ENCODE results near the gene SPEM3.
A peak's percentile ranks its signal among the peaks of the same experiment; 100 is the strongest.

Gene SPEM3

DNA sequence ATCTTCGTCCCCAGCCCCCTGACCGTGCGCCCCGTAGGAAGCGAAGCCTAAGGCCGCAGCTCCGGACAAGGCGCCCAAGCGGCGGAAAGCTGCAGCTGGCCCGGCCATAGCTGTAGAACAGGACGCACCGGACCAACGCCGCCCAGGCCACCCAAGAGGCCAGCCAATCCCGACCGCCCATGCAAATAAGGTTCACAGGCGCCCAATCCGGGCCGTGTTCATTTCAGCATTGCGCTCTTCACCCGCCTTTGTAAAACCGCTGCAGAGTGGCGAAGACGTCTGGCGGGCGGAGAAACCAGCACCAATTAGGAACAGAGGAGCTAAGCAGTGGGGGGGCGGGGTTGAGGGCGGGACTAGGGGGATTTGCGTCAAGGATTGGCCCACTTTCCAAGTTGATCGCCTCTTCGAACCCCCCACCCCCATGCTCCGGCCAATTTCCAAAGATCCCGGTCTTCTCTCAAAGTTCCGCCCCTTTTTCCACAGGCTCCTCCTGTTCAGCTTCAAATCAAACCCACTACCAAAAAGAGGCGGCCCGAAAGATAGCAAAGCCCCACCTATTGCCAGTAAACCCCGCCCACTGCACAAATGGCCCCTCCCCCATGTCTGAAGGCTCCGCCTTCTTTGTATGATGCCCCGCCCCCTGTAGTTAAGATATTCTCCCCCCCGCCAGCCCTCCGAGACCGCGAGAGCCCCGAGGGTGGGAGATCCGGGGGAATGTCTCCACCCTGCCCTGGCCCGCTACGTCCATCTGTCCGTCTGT lies 24.5 kb upstream of the SPEM3 start, which contains the start of gene TMEM256:
Gene TMEM256, minus strand, starts transcription at position 121 of the 760 bp plus-strand sequence. Its CDS starts 13 bp downstream, at position 108.
- peak; percentile 100 for DNase-seq

- peak; percentile 76 for DNase-seq
These were observed 23.8 kb upstream of the SPEM3 start for GRCh38 chr17:7404737-7405349.

GRCh38 chr17:7405350-7406234 lies 23.1 kb upstream of the SPEM3 start:
- peak; percentile 54 for DNase-seq

DNA sequence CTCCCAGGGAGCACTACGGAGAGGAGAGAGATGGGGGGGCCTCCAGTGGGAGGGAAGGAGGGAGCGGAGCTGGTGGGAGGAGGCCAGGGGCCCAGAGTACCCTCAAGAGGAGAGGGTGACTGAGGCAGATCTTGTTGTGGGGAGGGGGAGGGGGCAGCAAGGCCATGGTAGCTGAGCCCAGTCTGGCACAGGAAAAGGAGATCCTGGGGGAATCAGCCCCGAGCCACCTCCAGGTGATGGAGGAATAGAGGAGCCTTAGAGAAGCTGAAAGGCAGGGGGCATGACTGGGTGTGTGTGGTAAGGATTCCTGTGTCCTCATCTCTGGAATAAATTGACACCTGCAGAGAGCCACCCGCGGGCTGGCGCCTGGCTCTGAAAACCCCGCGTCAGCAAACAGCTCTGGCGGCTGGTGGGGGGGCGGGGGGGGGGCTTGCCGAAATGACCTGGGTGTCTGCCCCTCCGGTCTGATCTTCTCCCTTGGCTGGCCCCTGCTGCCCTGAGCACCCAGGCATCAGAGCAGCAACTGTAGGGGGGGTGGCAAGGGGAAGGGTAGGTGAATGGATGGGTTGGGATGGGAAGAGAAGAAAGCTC lies 22.3 kb upstream of the SPEM3 start:
- DNase-seq = no peak

- no peak for DNase-seq
These were observed 21.6 kb upstream of the SPEM3 start for GRCh38 chr17:7407082-7407481.

DNA sequence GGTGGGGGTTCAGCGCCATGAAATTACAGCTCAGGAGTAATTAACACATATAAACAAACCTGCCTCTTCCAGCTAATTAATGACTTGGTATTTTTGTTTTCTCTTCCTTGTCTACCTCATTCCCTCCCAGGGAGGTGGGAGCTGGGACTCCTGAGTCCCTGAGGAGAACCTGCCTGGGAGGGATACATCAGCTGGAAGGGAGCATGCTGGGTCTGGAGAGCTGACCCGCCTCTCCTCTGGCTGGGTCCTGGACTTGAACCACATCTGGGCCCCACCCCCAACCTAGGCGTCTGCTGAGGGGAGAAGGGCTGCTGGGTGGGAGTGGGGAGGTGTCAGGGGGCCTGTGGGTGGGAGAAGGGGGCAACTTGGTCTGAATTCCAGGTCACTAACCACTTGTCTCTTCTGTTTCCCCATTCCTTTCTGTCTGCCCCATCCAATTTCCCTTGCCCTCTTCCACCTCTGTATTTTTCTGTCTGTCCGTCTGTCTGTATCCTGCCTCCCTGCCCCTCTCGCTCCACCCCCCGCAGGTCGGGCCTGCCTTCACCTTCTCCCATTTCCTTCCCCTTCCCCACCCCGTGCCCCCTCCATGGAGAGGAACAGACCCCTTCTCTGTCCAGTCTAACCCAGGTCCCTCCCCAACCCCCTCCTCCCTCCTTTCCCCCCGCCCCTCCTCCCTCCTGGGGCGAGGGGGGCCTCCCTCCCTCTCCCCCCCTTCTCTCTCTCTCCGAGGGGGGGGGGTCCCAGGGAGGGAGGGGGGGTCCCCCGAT lies 21.0 kb upstream of the SPEM3 start, which contains the start of gene NLGN2:
Gene NLGN2, plus strand, starts transcription at position 361 of the 767 bp plus-strand sequence. CDS start 411 bp downstream, outside the sequence.
- DNase-seq = no peak

- DNase-seq = no peak
These were observed 20.4 kb upstream of the SPEM3 start for GRCh38 chr17:7408252-7408727.

- DNase-seq = no peak
These were observed 19.8 kb upstream of the SPEM3 start for GRCh38 chr17:7408863-7409262.

- no peak for DNase-seq
These were observed 18.9 kb upstream of the SPEM3 start for GRCh38 chr17:7409716-7410115.

DNA sequence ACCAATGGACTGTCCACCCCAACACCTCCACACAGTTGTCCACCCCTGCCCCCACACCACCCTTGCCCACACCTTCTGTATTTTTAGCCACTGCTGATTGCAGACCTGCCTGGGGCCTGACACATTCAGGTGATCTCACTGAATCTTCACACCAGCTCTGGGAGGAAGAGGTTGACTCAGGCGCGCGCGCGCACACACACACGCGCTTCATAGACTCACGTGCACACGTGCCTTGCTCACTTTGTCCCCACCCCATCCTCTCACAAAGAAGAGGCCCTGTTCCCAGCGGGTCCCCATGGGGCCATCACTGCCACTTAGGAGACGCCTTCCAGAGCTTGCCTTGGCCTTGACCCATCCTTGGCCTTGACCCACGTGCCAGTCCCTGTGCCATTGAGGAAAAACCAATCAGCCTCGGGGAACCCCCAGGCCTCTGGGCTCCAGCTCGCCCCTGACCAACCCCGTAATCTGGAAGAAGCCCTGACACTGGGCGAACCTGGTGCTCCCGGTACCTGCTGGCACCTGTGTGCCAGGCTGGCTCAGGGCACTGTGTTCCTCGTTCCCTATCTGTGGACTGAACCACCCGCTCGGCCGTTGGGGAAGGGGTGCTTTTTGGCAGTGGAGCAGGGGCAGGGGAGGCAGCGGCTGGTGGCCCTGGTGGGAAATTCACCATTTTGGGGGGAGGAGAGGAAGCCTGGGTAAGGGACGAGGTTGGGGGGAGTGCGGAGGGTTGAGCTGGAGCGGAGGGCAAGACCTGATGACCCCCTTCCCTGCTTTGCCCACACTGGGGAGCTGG lies 17.8 kb upstream of the SPEM3 start:
- no peak for DNase-seq

- no peak for DNase-seq
These were observed 17.3 kb upstream of the SPEM3 start for GRCh38 chr17:7411427-7411750.

- DNase-seq = no peak
These were observed 15.2 kb upstream of the SPEM3 start for GRCh38 chr17:7413346-7413985.

GRCh38 chr17:7414837-7415236 lies 13.8 kb upstream of the SPEM3 start:
- no peak for DNase-seq

- no peak for DNase-seq
These were observed 12.9 kb upstream of the SPEM3 start for GRCh38 chr17:7415784-7416183.

GRCh38 chr17:7416323-7416722 lies 12.3 kb upstream of the SPEM3 start:
- no peak for DNase-seq

GRCh38 chr17:7417056-7417655 lies 11.5 kb upstream of the SPEM3 start:
- no peak for DNase-seq

GRCh38 chr17:7418472-7419152 lies 10.0 kb upstream of the SPEM3 start:
- no peak for DNase-seq

- no peak for DNase-seq
These were observed 8.6 kb upstream of the SPEM3 start, which contains the start of gene SPEM1 for GRCh38 chr17:7419819-7420610. TSS of gene SPEM1 (plus strand) at chr17:7420324. CDS start at chr17:7420385, 61 bp downstream.

GRCh38 chr17:7421186-7421585 lies 7.5 kb upstream of the SPEM3 start:
- no peak for DNase-seq
